SU-DHL-6 (cell line): ENCODE results near the gene KCNQ1OT1.

Experiments
- H2AFZ ChIP-seq: fragments of 200-600 bp; sonication (generic); 2 replicates; pipeline ENCODE4 v1.6.1; 2014; ENCODE audit warnings: low read depth, mild to moderate bottlenecking, moderate library complexity, mixed read lengths, antibody characterized with exemption, low read length; ENCODE audit not compliant: severe bottlenecking
- H3F3A ChIP-seq: fragments of 200-600 bp; shearing (Covaris generic); 2 replicates; pipeline ENCODE4 v1.6.0; 2016; ENCODE audit warnings: antibody characterized with exemption, mild to moderate bottlenecking; ENCODE audit not compliant: insufficient read depth
- H3K27ac ChIP-seq: fragments of 200-600 bp; sonication (generic); 2 replicates; pipeline ENCODE4 v1.5.1; 2016; ENCODE audit warnings: low read depth, mild to moderate bottlenecking, low read length, moderate library complexity, mixed read lengths
- H3K27me3 ChIP-seq: fragments of 200-600 bp; sonication (generic), shearing (Covaris generic); 2 replicates; pipeline ENCODE4 v1.6.0; 2014; ENCODE audit warnings: mild to moderate bottlenecking, low read length
- H3K36me3 ChIP-seq: fragments of 200-600 bp; sonication (generic); 2 replicates; pipeline ENCODE4 v1.6.1; 2014; ENCODE audit warnings: mild to moderate bottlenecking, low read length, mixed read lengths
- H3K4me2 ChIP-seq: fragments of 300-600, 200-600 bp; shearing (Covaris generic), sonication (generic); 2 replicates; pipeline ENCODE4 v1.6.0; 2014; ENCODE audit warnings: low read length, low read depth, mild to moderate bottlenecking; ENCODE audit not compliant: poor library complexity, severe bottlenecking
- H3K4me3 ChIP-seq: fragments of 200-600 bp; sonication (generic); 2 replicates; pipeline ENCODE4 v1.5.1; 2014; ENCODE audit warnings: antibody characterized with exemption, low read length, mild to moderate bottlenecking, mixed read lengths; ENCODE audit not compliant: insufficient read depth, poor library complexity, severe bottlenecking
- H3K79me2 ChIP-seq: fragments of 200-600 bp; sonication (generic); 2 replicates; pipeline ENCODE4 v1.6.1; 2014; ENCODE audit warnings: mild to moderate bottlenecking, low read length, moderate library complexity; ENCODE audit not compliant: insufficient read depth
- H3K9ac ChIP-seq: fragments of 200-600 bp; sonication (generic); 2 replicates; pipeline ENCODE4 v1.7.0; 2014; ENCODE audit warnings: mild to moderate bottlenecking, low read length
- H3K9me2 ChIP-seq: fragments of 200-600 bp; sonication (generic); replicated peaks from 2 replicates; pipeline ENCODE4 v1.6.1; 2014; ENCODE audit warnings: low read length; ENCODE audit not compliant: insufficient read depth
- H3K9me3 ChIP-seq: fragments of 200-600 bp; sonication (generic); 2 replicates; pipeline ENCODE4 v1.6.1; 2014; ENCODE audit warnings: low read length, mixed read lengths; ENCODE audit not compliant: insufficient read depth
- H4K20me1 ChIP-seq: fragments of 200-600 bp; sonication (generic); 2 replicates; pipeline ENCODE4 v1.6.1; 2014; ENCODE audit warnings: low read depth, mild to moderate bottlenecking, antibody characterized with exemption, low read length, moderate library complexity, mixed read lengths
- EZH2phosphoT487 ChIP-seq: fragments of 200-600 bp; sonication (generic), shearing (Covaris generic); conservative IDR thresholded peaks from 2 replicates; pipeline ENCODE4 v1.6.1; 2018; ENCODE audit warnings: mild to moderate bottlenecking, antibody characterized with exemption, low read length, moderate library complexity, mixed read lengths
- TF ChIP-seq, protein P1 (sequence below): fragments of 200-600 bp; sonication (generic); IDR thresholded peaks from one replicate; pipeline ENCODE4 v1.5.1; 2017; ENCODE audit warnings: antibody characterized with exemption, mild to moderate bottlenecking, low read length, moderate library complexity; ENCODE audit not compliant: insufficient read depth, poor library complexity, severe bottlenecking

Gene KCNQ1OT1

DNA sequence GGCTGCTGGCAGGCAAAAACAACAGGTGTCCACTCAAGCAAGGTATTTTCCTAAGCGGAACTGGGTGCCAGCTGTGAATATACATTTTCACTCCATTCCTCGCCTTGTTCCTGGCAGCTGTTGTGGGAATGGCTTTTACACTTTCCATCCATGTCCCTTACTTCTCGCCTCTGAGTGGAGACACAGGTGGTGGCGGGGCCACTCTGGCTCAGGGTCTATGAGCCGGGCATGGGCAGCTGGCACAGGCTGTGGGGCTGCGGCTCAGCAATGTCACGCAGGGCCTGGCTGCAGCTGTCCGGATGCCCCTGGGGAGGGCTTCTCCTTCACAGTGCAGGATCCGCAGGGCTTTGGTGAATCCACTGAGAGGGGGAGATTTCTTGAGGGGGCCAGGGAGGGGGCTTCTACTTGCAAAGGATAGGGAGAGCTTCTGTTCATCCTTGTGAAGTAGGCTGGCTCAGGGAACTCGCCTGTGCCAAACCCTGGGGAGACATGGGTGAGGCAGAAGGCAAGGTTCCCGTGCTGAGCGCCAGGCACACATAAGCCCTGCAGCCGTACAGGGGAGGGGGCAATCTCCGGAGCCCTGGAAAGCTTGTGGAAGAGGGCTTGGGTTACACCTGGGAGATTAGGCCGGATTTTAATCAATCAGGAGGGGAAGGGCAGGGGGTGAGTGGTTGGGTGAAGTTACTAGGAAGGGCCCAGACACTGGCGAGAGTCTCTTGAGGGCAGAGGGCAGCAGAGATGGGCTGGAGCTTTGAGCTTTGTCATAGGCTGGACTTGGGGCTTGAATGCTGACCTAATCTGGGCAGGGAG, 45.7 kb downstream of the KCNQ1OT1 start:
- Histone ChIP-seq H3K4me3 (no peak overlapping the region), H4K20me1 (no peaks in the 10 kb centered on the region), H3K27ac (no peak overlapping the region), H3F3A (no peaks in the 10 kb centered on the region), H3K9me3 (peaks cover 7% of the 10 kb centered on the region; the same call in 1 of the 2 replicates), H3K27me3 (0 out of 2 replicates have a peak, but pooled peaks cover 3% of the 10 kb centered on the region), H3K36me3 (no peaks in the 10 kb centered on the region), H3K9ac (no peak overlapping the region), H2AFZ (no peak overlapping the region), H3K9me2 (no peaks in the 10 kb centered on the region), H3K79me2 (no peaks in the 10 kb centered on the region), H3K4me2 (no peak overlapping the region)
- no peak for TF ChIP-seq EZH2phosphoT487
- TF ChIP-seq, protein P1, sequence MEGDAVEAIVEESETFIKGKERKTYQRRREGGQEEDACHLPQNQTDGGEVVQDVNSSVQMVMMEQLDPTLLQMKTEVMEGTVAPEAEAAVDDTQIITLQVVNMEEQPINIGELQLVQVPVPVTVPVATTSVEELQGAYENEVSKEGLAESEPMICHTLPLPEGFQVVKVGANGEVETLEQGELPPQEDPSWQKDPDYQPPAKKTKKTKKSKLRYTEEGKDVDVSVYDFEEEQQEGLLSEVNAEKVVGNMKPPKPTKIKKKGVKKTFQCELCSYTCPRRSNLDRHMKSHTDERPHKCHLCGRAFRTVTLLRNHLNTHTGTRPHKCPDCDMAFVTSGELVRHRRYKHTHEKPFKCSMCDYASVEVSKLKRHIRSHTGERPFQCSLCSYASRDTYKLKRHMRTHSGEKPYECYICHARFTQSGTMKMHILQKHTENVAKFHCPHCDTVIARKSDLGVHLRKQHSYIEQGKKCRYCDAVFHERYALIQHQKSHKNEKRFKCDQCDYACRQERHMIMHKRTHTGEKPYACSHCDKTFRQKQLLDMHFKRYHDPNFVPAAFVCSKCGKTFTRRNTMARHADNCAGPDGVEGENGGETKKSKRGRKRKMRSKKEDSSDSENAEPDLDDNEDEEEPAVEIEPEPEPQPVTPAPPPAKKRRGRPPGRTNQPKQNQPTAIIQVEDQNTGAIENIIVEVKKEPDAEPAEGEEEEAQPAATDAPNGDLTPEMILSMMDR, result no peak

DNA sequence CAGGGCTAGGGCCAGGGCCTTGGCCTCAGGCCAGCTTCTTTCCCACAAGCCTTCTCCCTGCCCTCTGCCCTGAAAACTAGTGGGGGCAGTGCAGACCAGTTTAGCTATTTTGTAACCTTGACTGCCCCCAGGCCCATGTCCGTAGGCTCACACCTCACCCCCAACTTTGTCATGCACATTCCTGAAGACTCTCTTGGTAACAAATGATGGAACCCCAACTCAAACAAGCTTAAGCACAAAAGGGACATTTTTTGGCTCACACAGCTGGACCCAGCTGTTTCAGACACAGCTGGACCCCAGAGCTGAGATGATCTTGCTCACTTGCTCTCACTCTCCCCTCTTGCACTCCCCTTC, 46.6 kb downstream of the KCNQ1OT1 start:
- Histone ChIP-seq H4K20me1 (no peaks in the 10 kb centered on the region), H3K9me3 (peaks cover 8% of the 10 kb centered on the region; the same call in 1 of the 2 replicates), H2AFZ (no peak overlapping the region), H3K4me2 (no peak overlapping the region), H3K4me3 (no peak overlapping the region), H3F3A (no peaks in the 10 kb centered on the region), H3K27ac (no peak overlapping the region), H3K9ac (no peak overlapping the region), H3K79me2 (no peaks in the 10 kb centered on the region), H3K36me3 (no peaks in the 10 kb centered on the region), H3K27me3 (peaks cover 5% of the 10 kb centered on the region; the same call in 1 of the 2 replicates), H3K9me2 (no peaks in the 10 kb centered on the region)
- TF ChIP-seq EZH2phosphoT487, result no peak
- TF ChIP-seq, protein P1, result no peak

DNA sequence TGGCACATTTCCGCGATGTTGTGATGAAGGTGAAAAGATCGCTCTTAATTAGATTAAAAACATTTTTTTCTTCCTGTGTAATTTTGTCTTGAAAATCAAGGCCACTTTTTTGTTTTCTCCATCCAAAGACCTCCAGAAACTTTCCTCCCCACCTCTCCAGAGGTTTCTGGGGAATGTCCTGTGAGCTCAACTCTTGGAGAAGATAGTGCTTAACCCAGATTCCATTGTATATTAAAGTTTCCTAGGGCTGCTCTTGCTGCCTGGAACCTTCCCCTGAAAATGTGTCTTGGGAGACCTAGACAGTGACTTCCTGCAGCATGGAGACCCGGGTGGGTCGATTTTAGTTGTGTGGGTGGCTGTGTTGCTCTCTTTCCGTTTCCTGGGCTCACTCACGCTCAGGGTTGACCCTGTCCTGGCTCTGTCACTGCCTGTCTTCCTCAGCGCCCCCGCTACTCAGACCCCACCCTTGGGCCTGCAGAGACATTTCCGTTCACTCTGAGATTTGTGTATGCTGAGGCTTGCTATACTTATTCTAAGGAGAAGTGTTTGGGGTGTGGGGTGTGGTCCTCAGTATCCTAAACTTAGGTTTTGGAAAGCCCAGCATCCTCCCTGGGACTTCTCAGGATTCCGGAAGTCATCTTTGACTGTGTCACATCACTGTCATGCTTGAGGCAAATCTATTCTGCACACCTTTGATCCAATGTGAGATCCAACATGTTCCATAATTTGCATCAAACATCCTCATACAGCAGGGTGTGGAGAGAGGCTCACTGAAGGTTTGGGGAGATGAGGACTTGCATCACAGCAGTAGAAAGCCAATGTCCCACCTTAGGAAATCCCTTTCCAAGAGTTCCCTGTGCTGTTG, 47.2 kb downstream of the KCNQ1OT1 start:
- H3K9me3 ChIP-seq, result peaks cover 8% of the 10 kb centered on the region; the same call in 1 of the 2 replicates
- H3K4me2 ChIP-seq, result no peak overlapping the region
- H3K36me3 ChIP-seq, result no peaks in the 10 kb centered on the region
- no peak overlapping the region for H3K27ac ChIP-seq
- H3F3A ChIP-seq, result no peaks in the 10 kb centered on the region
- no peaks in the 10 kb centered on the region for H4K20me1 ChIP-seq
- no peaks in the 10 kb centered on the region for H3K9me2 ChIP-seq
- H2AFZ ChIP-seq, result no peak overlapping the region
- no peaks in the 10 kb centered on the region for H3K79me2 ChIP-seq
- peaks cover 5% of the 10 kb centered on the region; the same call in 1 of the 2 replicates for H3K27me3 ChIP-seq
- H3K4me3 ChIP-seq, result no peak overlapping the region
- TF ChIP-seq EZH2phosphoT487, result no peak
- TF ChIP-seq, protein P1, result no peak
- no peak overlapping the region for H3K9ac ChIP-seq
